Measurements from ENCODE around the gene MAPK8. TPM values are rescaled to one million over a fixed set of nuclear protein-coding genes. Genes with fewer than 3 reads are reported as not detected.

Gene MAPK8
- total RNA-seq, 4 donors from 2014 or later, result 36.1 to 51.5 (median 46.9) TPM

GRCh38 chr10:48332166-48332870 is 25.8 kb downstream of the MAPK8 start:
- no peak for ATAC-seq (ENCODE audit: low FRiP score)
- no peak for DNase-seq (ENCODE audit: low spot score)
- TF ChIP-seq CTCF (IDR thresholded peaks at IDR 0.05), result no peak

GRCh38 chr10:48332871-48333216 is 26.4 kb downstream of the MAPK8 start:
- TF ChIP-seq CTCF (IDR thresholded peaks at IDR 0.05), result no peak
- DNase-seq (ENCODE audit: low spot score) (no peak), ATAC-seq (ENCODE audit: low FRiP score) (no peak)

GRCh38 chr10:48333856-48334255 is 27.4 kb downstream of the MAPK8 start:
- ATAC-seq (ENCODE audit: low FRiP score), result no peak
- DNase-seq (ENCODE audit: low spot score), result no peak
- no peak for TF ChIP-seq CTCF (IDR thresholded peaks at IDR 0.05)

GRCh38 chr10:48335788-48336187 is 29.3 kb downstream of the MAPK8 start:
- TF ChIP-seq CTCF (IDR thresholded peaks at IDR 0.05), result no peak
- ATAC-seq (ENCODE audit: low FRiP score) (no peak), DNase-seq (ENCODE audit: low spot score) (no peak)

GRCh38 chr10:48336978-48337599 is 30.6 kb downstream of the MAPK8 start:
- ATAC-seq (ENCODE audit: low FRiP score), result no peak
- DNase-seq (ENCODE audit: low spot score), result no peak
- no peak for TF ChIP-seq CTCF (IDR thresholded peaks at IDR 0.05)

- no peak for ATAC-seq (ENCODE audit: low FRiP score)
These were observed 34.3 kb downstream of the MAPK8 start for GRCh38 chr10:48340734-48341133.

More at GRCh38 chr10:48340734-48341133, 34.3 kb downstream of the MAPK8 start:
- no peak for DNase-seq (ENCODE audit: low spot score)
- no peak for TF ChIP-seq CTCF (IDR thresholded peaks at IDR 0.05)
